OCI-LY7 (cell line): Measurements from ENCODE around the gene PPRC1. TPM values are rescaled to one million over a fixed set of nuclear protein-coding genes. Genes with fewer than 3 reads are reported as not detected.

Experiments
- BruUV-seq: library from RNA; stranded (reverse); fragments of 400-500 nt; replicated peaks from 2 replicates; lab custom pipeline; 2021; lab: Mats Ljungman, UMichigan
- CTCF ChIA-PET: fragments of 300-600 bp; sonication (Branson Sonifier 250); formaldehyde crosslinking; loops from one replicate; lab custom pipeline; 2022; ENCODE audit warnings: antibody characterized with exemption; ENCODE audit not compliant: unreplicated experiment; lab: Charles Lee
- POLR2A ChIA-PET: fragments of 300-600 bp; sonication (Branson Sonifier 250); formaldehyde crosslinking; loops from one replicate; lab custom pipeline; 2022; ENCODE audit warnings: antibody characterized with exemption; lab: Charles Lee
- DNase-seq: peaks from one replicate; pipeline ENCODE4 v3.0.0-alpha.2; 2015; ENCODE audit warnings: low spot score
- H2AFZ ChIP-seq: fragments of 200-600 bp; sonication (generic), shearing (Covaris generic); 2 replicates; pipeline ENCODE4 v1.6.1; 2014; ENCODE audit warnings: mild to moderate bottlenecking, antibody characterized with exemption, low read length, moderate library complexity
- H3K27ac ChIP-seq: fragments of 200-600 bp; sonication (generic); 2 replicates; pipeline ENCODE4 v1.5.1; 2014; ENCODE audit warnings: mixed run types, low read depth, mild to moderate bottlenecking, moderate library complexity, low read length, inconsistent platforms; ENCODE audit not compliant: poor library complexity, severe bottlenecking
- H3K36me3 ChIP-seq: fragments of 200-600 bp; sonication (generic); 2 replicates; pipeline ENCODE4 v1.6.1; 2014; ENCODE audit warnings: mild to moderate bottlenecking, antibody characterized with exemption, low read length, moderate library complexity, mixed read lengths; ENCODE audit not compliant: insufficient read depth
- H3K4me1 ChIP-seq: fragments of 200-600 bp; sonication (generic); 2 replicates; pipeline ENCODE4 v1.5.1; 2014; ENCODE audit warnings: mild to moderate bottlenecking, low read length; ENCODE audit not compliant: insufficient read depth, poor library complexity, severe bottlenecking
- H3K4me2 ChIP-seq: fragments of 200-600 bp; sonication (generic); 2 replicates; pipeline ENCODE4 v1.6.1; 2014; ENCODE audit warnings: mild to moderate bottlenecking, low read length
- H3K4me3 ChIP-seq: fragments of 200-600 bp; sonication (generic); 2 replicates; pipeline ENCODE4 v1.5.1; 2014; ENCODE audit warnings: mild to moderate bottlenecking, low read depth, low read length; ENCODE audit not compliant: poor library complexity, severe bottlenecking
- H3K79me2 ChIP-seq: fragments of 200-600 bp; sonication (generic); 2 replicates; pipeline ENCODE4 v1.6.1; 2016; ENCODE audit warnings: low read depth, mild to moderate bottlenecking, low read length, moderate library complexity, mixed read lengths; ENCODE audit not compliant: insufficient read depth
- H3K9me2 ChIP-seq: fragments of 200-600 bp; sonication (generic); 2 replicates; pipeline ENCODE4 v1.6.1; 2016; ENCODE audit warnings: mild to moderate bottlenecking, low read length, mixed read lengths; ENCODE audit not compliant: insufficient read depth
- H3K9me3 ChIP-seq: fragments of 200-600 bp; sonication (generic); 2 replicates; pipeline ENCODE4 v1.6.1; 2014; ENCODE audit warnings: mild to moderate bottlenecking, mixed run types, low read length, mixed read lengths
- H4K20me1 ChIP-seq: fragments of 200-600 bp; sonication (generic); 2 replicates; pipeline ENCODE4 v1.6.1; 2014; ENCODE audit warnings: mild to moderate bottlenecking, antibody characterized with exemption, low read length, moderate library complexity, mixed read lengths; ENCODE audit not compliant: insufficient read depth
- EZH2phosphoT487 ChIP-seq: fragments of 200-600 bp; sonication (generic); IDR thresholded peaks from 2 replicates; pipeline ENCODE4 v1.6.1; 2018; ENCODE audit warnings: low read depth, borderline replicate concordance, mild to moderate bottlenecking, mixed run types, antibody characterized with exemption, low read length, moderate library complexity, mixed read lengths
- intact Hi-C: fragments of 100-400 bp; cut with micrococcal nuclease; formaldehyde crosslinking; loops from one replicate; pipeline ENCODE4 v1.10.0; 2022; ENCODE audit not compliant: unreplicated experiment
- total RNA-seq, 2 experiments: library from RNA; depleted of rRNA in 1 of 2; stranded (reverse); fragments of >200 nt in 1 of 2; shearing (Covaris generic) in 1 of 2; gene quantifications; 2 replicates each; pipeline ENCODE4 v1.2.3, GENCODE V29; 2014 to 2022
- TF ChIP-seq, protein P1 (sequence below): fragments of 200-600 bp; sonication (generic); conservative IDR thresholded peaks from 2 replicates; pipeline ENCODE4 v1.5.1; 2014; ENCODE audit warnings: mild to moderate bottlenecking, antibody characterized with exemption, low read length, moderate library complexity, mixed read lengths

The PPRC1 gene
- total RNA-seq, 2 experiments from 2014 or later: 47.1 to 77.2 TPM

DNA sequence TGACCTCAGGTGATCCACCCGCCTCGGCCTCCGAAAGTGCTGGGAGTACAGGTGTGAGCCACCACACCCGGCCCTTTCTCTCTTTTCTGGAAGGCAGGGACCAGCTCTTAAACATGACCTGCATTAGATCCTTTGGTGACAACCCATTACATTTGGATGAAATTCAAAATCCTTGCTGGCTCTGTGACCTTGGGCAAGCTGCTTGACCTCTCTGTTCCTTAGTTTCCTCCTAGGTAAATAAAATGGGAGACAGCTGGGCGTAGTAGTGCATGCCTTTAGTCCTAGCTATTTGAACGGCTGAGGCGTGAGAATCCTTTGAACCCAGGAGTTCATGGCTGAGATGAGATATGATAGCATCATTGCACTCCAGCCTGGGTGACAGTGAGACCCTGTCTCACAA, 36.4 kb upstream of the PPRC1 start:
- Histone ChIP-seq H3K4me2 (no peak overlapping the region), H3K79me2 (no peaks in the 10 kb centered on the region), H3K9me2 (no peaks in the 10 kb centered on the region), H2AFZ (no peak overlapping the region), H3K4me1 (no peaks in the 10 kb centered on the region), H4K20me1 (no peaks in the 10 kb centered on the region), H3K9me3 (no peaks in the 10 kb centered on the region), H3K4me3 (no peak overlapping the region), H3K27ac (no peak overlapping the region), H3K36me3 (no peaks in the 10 kb centered on the region)
- POLR2A ChIA-PET: interaction anchor here (0.6 kb wide), 1 partner anchor 342 kb away, joined by 6 read pairs; no protein-coding TSS in a partner anchor
- intact Hi-C loops: no loop called here
- TF ChIP-seq, protein P1, sequence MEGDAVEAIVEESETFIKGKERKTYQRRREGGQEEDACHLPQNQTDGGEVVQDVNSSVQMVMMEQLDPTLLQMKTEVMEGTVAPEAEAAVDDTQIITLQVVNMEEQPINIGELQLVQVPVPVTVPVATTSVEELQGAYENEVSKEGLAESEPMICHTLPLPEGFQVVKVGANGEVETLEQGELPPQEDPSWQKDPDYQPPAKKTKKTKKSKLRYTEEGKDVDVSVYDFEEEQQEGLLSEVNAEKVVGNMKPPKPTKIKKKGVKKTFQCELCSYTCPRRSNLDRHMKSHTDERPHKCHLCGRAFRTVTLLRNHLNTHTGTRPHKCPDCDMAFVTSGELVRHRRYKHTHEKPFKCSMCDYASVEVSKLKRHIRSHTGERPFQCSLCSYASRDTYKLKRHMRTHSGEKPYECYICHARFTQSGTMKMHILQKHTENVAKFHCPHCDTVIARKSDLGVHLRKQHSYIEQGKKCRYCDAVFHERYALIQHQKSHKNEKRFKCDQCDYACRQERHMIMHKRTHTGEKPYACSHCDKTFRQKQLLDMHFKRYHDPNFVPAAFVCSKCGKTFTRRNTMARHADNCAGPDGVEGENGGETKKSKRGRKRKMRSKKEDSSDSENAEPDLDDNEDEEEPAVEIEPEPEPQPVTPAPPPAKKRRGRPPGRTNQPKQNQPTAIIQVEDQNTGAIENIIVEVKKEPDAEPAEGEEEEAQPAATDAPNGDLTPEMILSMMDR: no peak
- TF ChIP-seq EZH2phosphoT487: no peak
- BruUV-seq: no TSS peak
- CTCF ChIA-PET: no interaction called here
- no peak for DNase-seq

DNA sequence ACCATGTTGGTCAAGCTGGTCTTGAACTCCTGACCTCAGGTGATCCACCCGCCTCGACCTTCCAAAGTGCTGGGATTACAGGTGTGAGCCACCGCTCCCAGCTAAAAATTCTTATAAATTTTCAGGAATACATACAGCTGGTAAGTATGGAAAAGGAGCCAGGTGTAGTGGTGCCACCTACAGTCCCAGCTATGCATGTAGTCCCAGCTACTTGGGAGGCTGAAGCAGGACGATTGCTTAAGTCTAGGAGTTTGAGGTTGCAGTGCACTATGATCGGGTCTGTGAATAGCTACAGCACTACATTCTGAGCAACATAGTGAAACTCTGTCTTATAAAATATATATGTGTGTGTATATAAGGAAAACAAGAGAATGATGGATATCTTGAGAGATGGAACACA, 31.7 kb upstream of the PPRC1 start:
- no peak overlapping the region for H2AFZ ChIP-seq
- intact Hi-C loops: no loop called here
- H3K9me3 ChIP-seq: no peaks in the 10 kb centered on the region
- no TSS peak for BruUV-seq
- H3K27ac ChIP-seq: no peak overlapping the region
- H3K79me2 ChIP-seq: no peaks in the 10 kb centered on the region
- no peak for TF ChIP-seq EZH2phosphoT487
- TF ChIP-seq, protein P1: no peak
- H3K4me3 ChIP-seq: no peak overlapping the region
- no peak overlapping the region for H3K4me2 ChIP-seq
- H3K4me1 ChIP-seq: no peaks in the 10 kb centered on the region
- POLR2A ChIA-PET: interaction anchor here (0.6 to 1.6 kb wide), 4 partner anchors 12 to 1556 kb away, joined by 3 to 6 read pairs (median 3); no protein-coding TSS in a partner anchor
- no peaks in the 10 kb centered on the region for H3K9me2 ChIP-seq
- peaks cover 3% of the 10 kb centered on the region; the same call in 1 of the 2 replicates for H3K36me3 ChIP-seq
- no peaks in the 10 kb centered on the region for H4K20me1 ChIP-seq
- no peak for DNase-seq
- CTCF ChIA-PET: no interaction called here

- no TSS peak for BruUV-seq
- Histone ChIP-seq H3K9me3 (no peaks in the 10 kb centered on the region), H3K27ac (no peak overlapping the region), H3K36me3 (peaks cover 13% of the 10 kb centered on the region; the same call in 1 of the 2 replicates), H4K20me1 (no peaks in the 10 kb centered on the region), H3K9me2 (no peaks in the 10 kb centered on the region), H3K4me2 (no peak overlapping the region), H3K4me1 (no peaks in the 10 kb centered on the region), H2AFZ (no peak overlapping the region), H3K4me3 (no peak overlapping the region), H3K79me2 (no peaks in the 10 kb centered on the region)
- DNase-seq: no peak
- no peak for TF ChIP-seq EZH2phosphoT487
- TF ChIP-seq, protein P1: no peak
- CTCF ChIA-PET: no interaction called here
- POLR2A ChIA-PET: interaction anchor here (0.7 to 0.8 kb wide), 3 partner anchors 11 to 37 kb away, joined by 3 read pairs; no protein-coding TSS in a partner anchor
- intact Hi-C loops: no loop called here
Measured at GRCh38 chr10:102102421-102102820, 30.4 kb upstream of the PPRC1 start.
